ENCODE data around the gene FAM110D.

The FAM110D gene

DNA sequence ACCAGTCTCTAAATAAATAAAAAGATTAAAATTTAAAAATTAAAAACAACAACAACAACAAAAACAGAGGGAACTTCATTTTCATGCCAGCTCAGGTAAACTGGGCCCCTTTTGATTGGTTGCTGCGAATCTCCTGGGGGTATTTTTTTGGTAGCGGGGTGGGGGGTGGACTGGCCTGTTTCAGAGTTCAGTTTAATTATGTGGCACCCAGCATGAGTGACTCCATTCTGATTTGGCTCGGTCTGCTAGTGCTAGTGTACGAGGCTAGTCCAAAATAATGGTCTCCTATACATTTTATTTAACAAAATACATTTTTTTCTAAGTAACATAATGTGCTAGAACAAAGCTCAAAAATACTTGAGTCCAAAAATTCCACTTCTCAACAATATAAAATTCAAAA is 29.1 kb upstream of the FAM110D start:
- CTCF ChIA-PET = interaction anchor here (1.0 to 2.4 kb wide), 10 partner anchors 9 to 57 kb away, joined by 3 to 20 read pairs (median 4); partner anchors contain the start of gene ZNF593
- TF ChIP-seq, protein P1, sequence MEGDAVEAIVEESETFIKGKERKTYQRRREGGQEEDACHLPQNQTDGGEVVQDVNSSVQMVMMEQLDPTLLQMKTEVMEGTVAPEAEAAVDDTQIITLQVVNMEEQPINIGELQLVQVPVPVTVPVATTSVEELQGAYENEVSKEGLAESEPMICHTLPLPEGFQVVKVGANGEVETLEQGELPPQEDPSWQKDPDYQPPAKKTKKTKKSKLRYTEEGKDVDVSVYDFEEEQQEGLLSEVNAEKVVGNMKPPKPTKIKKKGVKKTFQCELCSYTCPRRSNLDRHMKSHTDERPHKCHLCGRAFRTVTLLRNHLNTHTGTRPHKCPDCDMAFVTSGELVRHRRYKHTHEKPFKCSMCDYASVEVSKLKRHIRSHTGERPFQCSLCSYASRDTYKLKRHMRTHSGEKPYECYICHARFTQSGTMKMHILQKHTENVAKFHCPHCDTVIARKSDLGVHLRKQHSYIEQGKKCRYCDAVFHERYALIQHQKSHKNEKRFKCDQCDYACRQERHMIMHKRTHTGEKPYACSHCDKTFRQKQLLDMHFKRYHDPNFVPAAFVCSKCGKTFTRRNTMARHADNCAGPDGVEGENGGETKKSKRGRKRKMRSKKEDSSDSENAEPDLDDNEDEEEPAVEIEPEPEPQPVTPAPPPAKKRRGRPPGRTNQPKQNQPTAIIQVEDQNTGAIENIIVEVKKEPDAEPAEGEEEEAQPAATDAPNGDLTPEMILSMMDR (IDR thresholded peaks at IDR 0.05; ENCODE audit: insufficient read depth, low read length, missing control alignments) = no peak

GRCh38 chr1:26130695-26131094 is 28.2 kb upstream of the FAM110D start:
- POLR2A ChIA-PET = interaction anchor here (0.6 kb wide), 1 partner anchor 27 kb away, joined by 3 read pairs; no protein-coding TSS in a partner anchor
- CTCF ChIA-PET = interaction anchor here (0.5 to 2.4 kb wide), 8 partner anchors 8 to 86 kb away, joined by 3 to 20 read pairs (median 4); partner anchors contain the start of gene ZNF593
- TF ChIP-seq, protein P1 (IDR thresholded peaks at IDR 0.05; ENCODE audit: insufficient read depth, low read length, missing control alignments) = no peak
- DNase-seq (ENCODE audit: low read depth, low spot score) = no peak
- H3K4me3 ChIP-seq (ENCODE audit: low read depth, low read length) = no peak overlapping the region

More for the DNA sequence above, 29.1 kb upstream of the FAM110D start:
- POLR2A ChIA-PET = no interaction called here
- no peak overlapping the region for H3K4me3 ChIP-seq (ENCODE audit: low read depth, low read length)
- DNase-seq (ENCODE audit: low read depth, low spot score) = no peak

DNA sequence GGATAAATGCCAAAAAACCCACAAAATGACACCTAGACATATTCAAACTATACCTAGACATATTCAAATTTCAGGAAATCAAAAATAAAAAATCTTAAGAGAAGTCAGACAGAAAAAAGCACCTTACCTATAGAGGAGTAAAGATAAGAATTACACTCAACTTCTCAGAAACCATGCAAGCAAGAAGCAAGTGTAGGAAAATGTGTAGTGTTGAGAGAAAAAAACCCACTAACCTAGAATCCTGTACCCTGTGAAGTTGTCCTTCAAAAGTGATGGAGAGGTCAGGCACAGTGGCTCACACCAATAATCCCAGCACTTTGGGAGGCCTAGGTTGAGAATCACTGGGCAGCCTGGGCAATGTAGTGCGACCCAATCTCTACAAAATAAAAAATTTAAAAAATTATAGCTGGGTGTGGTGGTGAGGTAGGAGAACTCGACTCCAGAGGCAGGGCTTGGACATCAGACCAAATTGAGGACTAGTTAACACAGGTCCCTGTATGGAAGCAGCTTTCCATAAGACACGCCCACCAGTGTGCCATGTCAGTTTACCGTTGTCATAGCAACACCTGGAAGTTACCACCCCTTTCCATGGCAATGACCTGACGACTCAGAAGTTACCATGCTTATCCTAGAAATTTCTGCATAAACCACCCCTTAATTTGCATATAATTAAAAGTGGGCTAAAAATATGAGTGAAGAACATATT is 26.6 kb upstream of the FAM110D start:
- POLR2A ChIA-PET = no interaction called here
- CTCF ChIA-PET = interaction anchor here (0.9 to 2.8 kb wide), 3 partner anchors 11 to 190 kb away, joined by 3 to 11 read pairs (median 4); no protein-coding TSS in a partner anchor
- no peak for DNase-seq (ENCODE audit: low read depth, low spot score)
- TF ChIP-seq, protein P1 (IDR thresholded peaks at IDR 0.05; ENCODE audit: insufficient read depth, low read length, missing control alignments) = no peak
- no peak overlapping the region for H3K4me3 ChIP-seq (ENCODE audit: low read depth, low read length)

- H3K4me3 ChIP-seq (ENCODE audit: low read depth, low read length) = no peak overlapping the region
- POLR2A ChIA-PET = no interaction called here
- CTCF ChIA-PET = interaction anchor here (0.9 to 2.8 kb wide), 3 partner anchors 10 to 189 kb away, joined by 3 to 11 read pairs (median 4); no protein-coding TSS in a partner anchor
- TF ChIP-seq, protein P1 (IDR thresholded peaks at IDR 0.05; ENCODE audit: insufficient read depth, low read length, missing control alignments) = no peak
- DNase-seq (ENCODE audit: low read depth, low spot score) = no peak
Observed at GRCh38 chr1:26132834-26133167, 26.1 kb upstream of the FAM110D start.

GRCh38 chr1:26134466-26134865 is 24.4 kb upstream of the FAM110D start:
- CTCF ChIA-PET = interaction anchor here (2.8 kb wide), 1 partner anchor 10 kb away, joined by 11 read pairs; no protein-coding TSS in a partner anchor
- POLR2A ChIA-PET = no interaction called here

More at GRCh38 chr1:26134466-26134865, 24.4 kb upstream of the FAM110D start:
- no peak overlapping the region for H3K4me3 ChIP-seq (ENCODE audit: low read depth, low read length)
- TF ChIP-seq, protein P1 (IDR thresholded peaks at IDR 0.05; ENCODE audit: insufficient read depth, low read length, missing control alignments) = no peak
- no peak for DNase-seq (ENCODE audit: low read depth, low spot score)
